B cell (primary cell): ENCODE measurements around the gene FRMD4A. TPM values are rescaled to one million over a fixed set of nuclear protein-coding genes. Genes with fewer than 3 reads are reported as not detected.
"Not testable (repeated sequence)": the region's sequence is repeated elsewhere in the genome, so short reads cannot be mapped to it uniquely, and the experiment has no call there.

Experiments
- ATAC-seq: fragments of 200-7000 bp; cut with Tn5 transposase; one replicate; pipeline ENCODE4 v1.10.0; 2021; ENCODE audit warnings: low read depth, mild to moderate bottlenecking, moderate number of reproducible peaks, moderate library complexity
- CTCF ChIA-PET: fragments of 350-600 bp; sonication (Branson Sonifier 250); formaldehyde crosslinking; loops from one replicate; lab custom pipeline; 2021; ENCODE audit warnings: antibody characterized with exemption, inconsistent platforms; lab: Charles Lee
- POLR2A ChIA-PET: fragments of 350-600 bp; sonication (Branson Sonifier 250); formaldehyde crosslinking; loops from one replicate; lab custom pipeline; 2021; ENCODE audit warnings: antibody characterized with exemption; lab: Charles Lee
- DNase-seq: peaks from one replicate; pipeline ENCODE4 v3.0.0; 2013
- H2AFZ ChIP-seq: 2 replicates; pipeline ENCODE4 v1.6.1; 2012; ENCODE audit warnings: mild to moderate bottlenecking, low read depth, low read length; ENCODE audit not compliant: insufficient read depth, poor library complexity, severe bottlenecking
- H3K27ac ChIP-seq, 2 donors: 1 replicate in 1 of 2; 2 replicates in 1 of 2; pipeline ENCODE4 v1.5.1; 2012 to 2013; ENCODE audit warnings: low read length in 2 of 2, mild to moderate bottlenecking in 2 of 2, moderate library complexity in 1 of 2
- H3K27me3 ChIP-seq, 4 experiments: fragments of 200-600 bp in 1 of 4; sonication (generic) in 1 of 4; replicated peaks in 1 of 4; 1 replicate in 2 of 4; 2 replicates in 2 of 4; pipeline versions ENCODE4 v1.6.1 to v1.7.0; 2013 to 2016; ENCODE audit warnings: low read length in 3 of 4, mild to moderate bottlenecking in 2 of 4, mixed read lengths in 1 of 4, moderate library complexity in 1 of 4; ENCODE audit not compliant: insufficient read depth in 4 of 4, control insufficient read depth in 3 of 4; ENCODE audit errors: control extremely low read depth in 1 of 4
- H3K36me3 ChIP-seq, 2 experiments: replicated peaks in 1 of 2; 1 replicate in 1 of 2; 2 replicates in 1 of 2; pipeline versions ENCODE4 v1.6.1 to v1.7.1; 2013; ENCODE audit warnings: low read length in 1 of 2; ENCODE audit not compliant: insufficient read depth in 2 of 2, control insufficient read depth in 1 of 2; ENCODE audit errors: control extremely low read depth in 1 of 2, extremely low read depth in 1 of 2
- H3K4me1 ChIP-seq, 2 donors: fragments of 200-600 bp in 1 of 2; sonication (generic) in 1 of 2; 1 replicate in 1 of 2; 2 replicates in 1 of 2; pipeline versions ENCODE4 v1.5.1 to v1.6.1; 2013 to 2017; ENCODE audit warnings: low read length in 2 of 2; ENCODE audit not compliant: control insufficient read depth in 2 of 2, insufficient read depth in 2 of 2
- H3K4me2 ChIP-seq: replicated peaks from 2 replicates; pipeline ENCODE3; 2012; ENCODE audit warnings: mild to moderate bottlenecking, low read depth, low read length; ENCODE audit not compliant: poor library complexity, severe bottlenecking
- H3K4me3 ChIP-seq, 5 experiments: fragments of 200-600 bp in 1 of 5; sonication (generic) in 1 of 5; 1 replicate in 3 of 5; 2 replicates in 2 of 5; pipeline versions ENCODE4 v1.5.1 to v1.7.0; 2011 to 2016; ENCODE audit warnings: low read length in 4 of 5, mild to moderate bottlenecking in 4 of 5, low read depth in 2 of 5, control low read depth in 1 of 5, moderate library complexity in 1 of 5; ENCODE audit not compliant: insufficient read depth in 1 of 5; ENCODE audit errors: control extremely low read depth in 1 of 5, extremely low read depth in 1 of 5
- H3K79me2 ChIP-seq: fragments of 200-600 bp; sonication (generic); one replicate; pipeline ENCODE4 v1.6.0; 2016; ENCODE audit warnings: low read length; ENCODE audit not compliant: control insufficient read depth, insufficient read depth
- H3K9ac ChIP-seq: fragments of 200-600 bp; sonication (generic); 2 replicates; pipeline ENCODE4 v1.6.1; 2017; ENCODE audit warnings: mild to moderate bottlenecking, low read length, moderate library complexity
- H3K9me3 ChIP-seq, 3 donors: one replicate each; pipeline versions ENCODE4 v1.6.1 to v1.7.1; 2013; ENCODE audit warnings: low read length in 2 of 3; ENCODE audit not compliant: control insufficient read depth in 2 of 3, insufficient read depth in 1 of 3; ENCODE audit errors: control extremely low read depth in 1 of 3
- H4K20me1 ChIP-seq: 2 replicates; pipeline ENCODE4 v1.6.0; 2012; ENCODE audit warnings: mild to moderate bottlenecking, low read length; ENCODE audit not compliant: insufficient read depth, control insufficient read depth, poor library complexity, severe bottlenecking
- H3K27ac Mint-ChIP-seq: one replicate; pipeline ENCODE4 v1.8.0; 2021; ENCODE audit warnings: mixed read lengths
- H3K27me3 Mint-ChIP-seq: one replicate; pipeline ENCODE4 v1.8.0; 2021; ENCODE audit warnings: mixed read lengths
- H3K4me1 Mint-ChIP-seq: one replicate; pipeline ENCODE4 v1.8.0; 2021; ENCODE audit warnings: mixed read lengths
- H3K4me3 Mint-ChIP-seq: one replicate; pipeline ENCODE4 v1.8.0; 2021; ENCODE audit warnings: mixed read lengths
- H3K9me3 Mint-ChIP-seq: one replicate; pipeline ENCODE4 v1.8.0; 2022; ENCODE audit warnings: mixed read lengths; ENCODE audit not compliant: insufficient read depth
- EZH2 ChIP-seq: IDR thresholded peaks from 2 replicates; pipeline ENCODE4 v1.6.1; 2012; ENCODE audit warnings: borderline replicate concordance, low read depth, mild to moderate bottlenecking, moderate library complexity, low read length; ENCODE audit not compliant: insufficient read depth, poor library complexity, severe bottlenecking
- WGBS: methylation state at CpG from one replicate; pipeline ENCODE4 v1.1.5; 2013; ENCODE audit warnings: missing lambda C conversion rate; ENCODE audit not compliant: insufficient coverage; 5-methylcytosine and 5-hydroxymethylcytosine counted together
- intact Hi-C: fragments of 100-400 bp; cut with micrococcal nuclease; formaldehyde crosslinking; loops from one replicate; pipeline ENCODE4 v1.10.0; 2022
- polyA plus RNA-seq: library from polyadenylated mRNA; depleted of rRNA; stranded (reverse); fragments of >200 nt; gene quantifications from 2 replicates; pipeline ENCODE4 v1.2.3, GENCODE V29; 2012
- total RNA-seq, 2 donors: library from RNA; stranded (reverse); fragments of 120-200 nt in 1 of 2; gene quantifications; 1 replicate in 1 of 2; 2 replicates in 1 of 2; pipeline versions ENCODE4 v1.2.3 to v1.2.4, GENCODE V29; 2013 to 2022
- TF ChIP-seq, protein P1 (sequence below): fragments of 200-600 bp; IDR thresholded peaks from one replicate; pipeline ENCODE4 v1.8.0; 2022; ENCODE audit warnings: antibody characterized with exemption, mild to moderate bottlenecking

Gene FRMD4A
- total and polyA plus RNA-seq, 2 donors (not counting 1 experiment from before 2014, with no cell fraction given) = 0.76 to 3.4 TPM

DNA sequence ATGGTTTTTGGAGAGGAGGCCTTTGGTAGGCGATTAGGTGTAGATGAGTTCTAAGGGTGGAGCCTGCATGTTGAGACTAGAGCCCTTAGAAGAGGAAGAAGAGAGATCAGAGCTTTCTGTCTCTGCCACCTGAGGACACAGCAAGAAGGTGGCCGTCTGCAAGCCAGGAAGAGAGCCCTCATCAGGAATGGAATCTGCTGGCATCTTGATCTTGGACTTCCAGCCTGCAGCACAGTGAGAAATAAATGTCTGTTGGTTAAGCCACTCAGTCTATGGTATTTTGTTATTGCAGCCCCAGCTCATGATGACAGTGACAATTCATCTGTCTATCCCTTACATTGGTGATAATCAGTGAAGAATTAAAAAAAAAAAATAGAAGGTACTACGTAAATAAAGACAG, 408.8 kb downstream of the FRMD4A start:
- intact Hi-C loops = loop anchor here (10.0 kb wide), 1 partner anchor 73 kb away; no protein-coding TSS in a partner anchor
- Histone ChIP-seq H3K27ac (no peak overlapping the region), H3K4me3 (no peak overlapping the region), H3K36me3 (no peaks in the 10 kb centered on the region), H3K4me2 (no peak overlapping the region), H3K9ac (no peak overlapping the region), H3K27me3 (no peaks in the 10 kb centered on the region), H3K79me2 (no peaks in the 10 kb centered on the region), H3K4me1 (peaks cover 15 to 17% of the 10 kb centered on the region in 2 donors), H3K9me3 (no peaks in the 10 kb centered on the region), H4K20me1 (no peaks in the 10 kb centered on the region), H2AFZ (no peak overlapping the region)
- WGBS = 88% methylated on average over 1 of the region's 3 CpGs
- ATAC-seq = no peak
- no peak for TF ChIP-seq EZH2
- TF ChIP-seq, protein P1, sequence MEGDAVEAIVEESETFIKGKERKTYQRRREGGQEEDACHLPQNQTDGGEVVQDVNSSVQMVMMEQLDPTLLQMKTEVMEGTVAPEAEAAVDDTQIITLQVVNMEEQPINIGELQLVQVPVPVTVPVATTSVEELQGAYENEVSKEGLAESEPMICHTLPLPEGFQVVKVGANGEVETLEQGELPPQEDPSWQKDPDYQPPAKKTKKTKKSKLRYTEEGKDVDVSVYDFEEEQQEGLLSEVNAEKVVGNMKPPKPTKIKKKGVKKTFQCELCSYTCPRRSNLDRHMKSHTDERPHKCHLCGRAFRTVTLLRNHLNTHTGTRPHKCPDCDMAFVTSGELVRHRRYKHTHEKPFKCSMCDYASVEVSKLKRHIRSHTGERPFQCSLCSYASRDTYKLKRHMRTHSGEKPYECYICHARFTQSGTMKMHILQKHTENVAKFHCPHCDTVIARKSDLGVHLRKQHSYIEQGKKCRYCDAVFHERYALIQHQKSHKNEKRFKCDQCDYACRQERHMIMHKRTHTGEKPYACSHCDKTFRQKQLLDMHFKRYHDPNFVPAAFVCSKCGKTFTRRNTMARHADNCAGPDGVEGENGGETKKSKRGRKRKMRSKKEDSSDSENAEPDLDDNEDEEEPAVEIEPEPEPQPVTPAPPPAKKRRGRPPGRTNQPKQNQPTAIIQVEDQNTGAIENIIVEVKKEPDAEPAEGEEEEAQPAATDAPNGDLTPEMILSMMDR = no peak
- CTCF ChIA-PET = no interaction called here
- Mint-ChIP-seq H3K9me3 (no peaks in the 10 kb centered on the region), H3K4me3 (no peak overlapping the region), H3K27me3 (peaks cover 5% of the 10 kb centered on the region), H3K4me1 (peaks cover 32% of the 10 kb centered on the region), H3K27ac (no peak overlapping the region)
- DNase-seq = no peak
- POLR2A ChIA-PET = no interaction called here

DNA sequence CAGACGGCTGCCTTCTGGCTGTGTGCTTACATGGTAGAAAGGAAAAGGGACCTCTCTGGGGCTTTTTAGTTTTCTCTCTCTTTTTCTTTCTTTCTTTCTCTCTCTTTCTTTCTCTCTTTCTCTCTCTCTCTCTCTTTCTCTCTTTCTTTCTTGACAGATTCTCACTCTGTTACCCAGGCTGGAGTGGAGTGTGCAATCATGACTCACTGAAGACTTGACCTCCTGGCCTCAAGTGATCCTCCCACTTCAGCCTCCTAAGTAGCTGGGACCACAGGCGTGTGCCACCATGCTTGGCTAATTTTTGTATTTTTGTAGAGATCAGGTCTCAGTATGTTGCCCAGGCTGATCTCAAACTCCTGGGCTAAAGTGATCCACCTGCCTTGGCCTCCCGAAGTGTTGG, 409.6 kb downstream of the FRMD4A start:
- H2AFZ ChIP-seq, CTCF ChIA-PET, H3K4me2 ChIP-seq, POLR2A ChIA-PET, H3K9ac ChIP-seq, H3K36me3 ChIP-seq, H3K79me2 ChIP-seq, H3K4me3 ChIP-seq, H3K9me3 ChIP-seq, H3K27ac ChIP-seq, H3K27ac Mint-ChIP-seq, ATAC-seq, H4K20me1 ChIP-seq, H3K4me3 Mint-ChIP-seq, H3K27me3 Mint-ChIP-seq, DNase-seq, H3K9me3 Mint-ChIP-seq, H3K27me3 ChIP-seq: not testable (repeated sequence)
- intact Hi-C loops = loop anchor here (10.0 kb wide), 1 partner anchor 74 kb away; no protein-coding TSS in a partner anchor
- 44% methylated on average over 2 of the region's 3 CpGs for WGBS
- H3K4me1 Mint-ChIP-seq = peaks cover 33% of the 10 kb centered on the region
- H3K4me1 ChIP-seq = peaks cover 13 to 15% of the 10 kb centered on the region in 2 donors
